ENCODE data around the gene TICRR.

- TF ChIP-seq CTCF (IDR thresholded peaks at IDR 0.05), result no peak
- no peak for TF ChIP-seq EZH2 (IDR thresholded peaks at IDR 0.05; ENCODE audit: borderline replicate concordance, insufficient read depth, low read depth, low read length, poor library complexity, severe bottlenecking)
Measured at GRCh38 chr15:89533861-89534544, 41.3 kb upstream of the TICRR start.
